ENCODE data around the gene FEZ2. TPM values are rescaled to one million over a fixed set of nuclear protein-coding genes. Genes with fewer than 3 reads are reported as not detected.

The FEZ2 gene
- total and polyA plus RNA-seq, 5 donors, result 50.2 to 65.6 (median 57.1) TPM

GRCh38 chr2:36544638-36545338 lies 53.2 kb downstream of the FEZ2 start:
- WGBS, result 88% methylated on average over 6 of the region's 6 CpGs
- no peaks in the 10 kb centered on the region for H3K27me3 ChIP-seq (ENCODE audit: control insufficient read depth, insufficient read depth)
- intact Hi-C loops (cut with DNase I), result no loop called here
- H3K27ac ChIP-seq (ENCODE audit: low read length), result no peak overlapping the region
- DNase-seq, result no peak
- no peak overlapping the region for H3K4me3 ChIP-seq (ENCODE audit: low read length)
- no peak for ATAC-seq
- H3K4me1 ChIP-seq (ENCODE audit: control insufficient read depth, insufficient read depth, low read length), result peaks cover 6% of the 10 kb centered on the region
- no peaks in the 10 kb centered on the region for H3K9me3 ChIP-seq (ENCODE audit: control insufficient read depth, low read length)

GRCh38 chr2:36541891-36542595 lies 55.9 kb downstream of the FEZ2 start:
- no peak overlapping the region for H3K4me3 ChIP-seq (ENCODE audit: low read length)
- peak; percentile 85 to 94 for ATAC-seq
- no peaks in the 10 kb centered on the region for H3K9me3 ChIP-seq (ENCODE audit: control insufficient read depth, low read length)
- no peak for DNase-seq
- intact Hi-C loops (cut with DNase I), result no loop called here
- peaks cover 6% of the 10 kb centered on the region for H3K4me1 ChIP-seq (ENCODE audit: control insufficient read depth, insufficient read depth, low read length)
- no peaks in the 10 kb centered on the region for H3K27me3 ChIP-seq (ENCODE audit: control insufficient read depth, insufficient read depth)
- 50% methylated on average over 4 of the region's 4 CpGs for WGBS
- peak overlapping the region; percentile 39 for H3K27ac ChIP-seq (ENCODE audit: low read length)

GRCh38 chr2:36540986-36541754 lies 56.8 kb downstream of the FEZ2 start:
- intact Hi-C loops (cut with DNase I), result no loop called here
- H3K4me1 ChIP-seq (ENCODE audit: control insufficient read depth, insufficient read depth, low read length), result peaks cover 6% of the 10 kb centered on the region
- H3K9me3 ChIP-seq (ENCODE audit: control insufficient read depth, low read length), result no peaks in the 10 kb centered on the region
- H3K27ac ChIP-seq (ENCODE audit: low read length), result no peak overlapping the region
- H3K4me3 ChIP-seq (ENCODE audit: low read length), result no peak overlapping the region
- WGBS, result 73% methylated on average over 11 of the region's 11 CpGs
- no peak for DNase-seq
- no peak for ATAC-seq
- no peaks in the 10 kb centered on the region for H3K27me3 ChIP-seq (ENCODE audit: control insufficient read depth, insufficient read depth)

GRCh38 chr2:36539631-36540030 lies 58.3 kb downstream of the FEZ2 start:
- H3K9me3 ChIP-seq (ENCODE audit: control insufficient read depth, low read length), result no peaks in the 10 kb centered on the region
- H3K4me1 ChIP-seq (ENCODE audit: control insufficient read depth, insufficient read depth, low read length), result peaks cover 6% of the 10 kb centered on the region
- intact Hi-C loops (cut with DNase I), result no loop called here
- no peak for ATAC-seq
- H3K27ac ChIP-seq (ENCODE audit: low read length), result no peak overlapping the region
- 95% methylated on average over 7 of the region's 7 CpGs for WGBS
- DNase-seq, result no peak
- no peak overlapping the region for H3K4me3 ChIP-seq (ENCODE audit: low read length)
- H3K27me3 ChIP-seq (ENCODE audit: control insufficient read depth, insufficient read depth), result no peaks in the 10 kb centered on the region

- no peak for ATAC-seq
- Histone ChIP-seq H3K27ac (ENCODE audit: low read length) (no peak overlapping the region), H3K4me1 (ENCODE audit: control insufficient read depth, insufficient read depth, low read length) (peaks cover 6% of the 10 kb centered on the region), H3K27me3 (ENCODE audit: control insufficient read depth, insufficient read depth) (no peaks in the 10 kb centered on the region), H3K9me3 (ENCODE audit: control insufficient read depth, low read length) (no peaks in the 10 kb centered on the region), H3K4me3 (ENCODE audit: low read length) (no peak overlapping the region)
- no peak for DNase-seq
- intact Hi-C loops (cut with DNase I), result no loop called here
- WGBS, result 63% methylated on average over 5 of the region's 5 CpGs
These were observed 59.6 kb downstream of the FEZ2 start for GRCh38 chr2:36538335-36538734.

- intact Hi-C loops (cut with DNase I), result no loop called here
- Histone ChIP-seq H3K4me3 (ENCODE audit: low read length) (no peak overlapping the region), H3K9me3 (ENCODE audit: control insufficient read depth, low read length) (no peaks in the 10 kb centered on the region), H3K27ac (ENCODE audit: low read length) (no peak overlapping the region), H3K4me1 (ENCODE audit: control insufficient read depth, insufficient read depth, low read length) (peaks cover 6% of the 10 kb centered on the region), H3K27me3 (ENCODE audit: control insufficient read depth, insufficient read depth) (no peaks in the 10 kb centered on the region)
- no peak for DNase-seq
- WGBS, result 66% methylated on average over 3 of the region's 3 CpGs
- no peak for ATAC-seq
These were observed 61.2 kb downstream of the FEZ2 start for GRCh38 chr2:36536776-36537175.

- no peak for DNase-seq
- Histone ChIP-seq H3K27me3 (ENCODE audit: control insufficient read depth, insufficient read depth) (no peaks in the 10 kb centered on the region), H3K27ac (ENCODE audit: low read length) (no peak overlapping the region), H3K9me3 (ENCODE audit: control insufficient read depth, low read length) (no peaks in the 10 kb centered on the region), H3K4me1 (ENCODE audit: control insufficient read depth, insufficient read depth, low read length) (peaks cover 4% of the 10 kb centered on the region), H3K4me3 (ENCODE audit: low read length) (no peak overlapping the region)
- intact Hi-C loops (cut with DNase I), result no loop called here
- ATAC-seq, result no peak
- WGBS, result 93% methylated on average over 2 of the region's 2 CpGs
These were observed 62.9 kb downstream of the FEZ2 start for GRCh38 chr2:36535099-36535498.

GRCh38 chr2:36534275-36534799 lies 63.6 kb downstream of the FEZ2 start:
- DNase-seq (no peak), ATAC-seq (no peak)
- intact Hi-C loops (cut with DNase I), result no loop called here
- Histone ChIP-seq H3K4me3 (ENCODE audit: low read length) (no peak overlapping the region), H3K9me3 (ENCODE audit: control insufficient read depth, low read length) (no peaks in the 10 kb centered on the region), H3K27me3 (ENCODE audit: control insufficient read depth, insufficient read depth) (no peaks in the 10 kb centered on the region), H3K4me1 (ENCODE audit: control insufficient read depth, insufficient read depth, low read length) (peaks cover 4% of the 10 kb centered on the region), H3K27ac (ENCODE audit: low read length) (no peak overlapping the region)

- peaks cover 4% of the 10 kb centered on the region for H3K4me1 ChIP-seq (ENCODE audit: control insufficient read depth, insufficient read depth, low read length)
- peak; percentile 80 to 89 for ATAC-seq
- H3K4me3 ChIP-seq (ENCODE audit: low read length), result no peak overlapping the region
- no peaks in the 10 kb centered on the region for H3K9me3 ChIP-seq (ENCODE audit: control insufficient read depth, low read length)
- WGBS, result 49% methylated on average over 3 of the region's 3 CpGs
- no peaks in the 10 kb centered on the region for H3K27me3 ChIP-seq (ENCODE audit: control insufficient read depth, insufficient read depth)
- peak in 1 of 3 donors; percentile 27 for DNase-seq
- H3K27ac ChIP-seq (ENCODE audit: low read length), result no peak overlapping the region
- intact Hi-C loops (cut with DNase I), result no loop called here
These were observed 67.0 kb downstream of the FEZ2 start for GRCh38 chr2:36530983-36531354.

GRCh38 chr2:36530178-36530982 lies 67.6 kb downstream of the FEZ2 start:
- intact Hi-C loops (cut with DNase I), result no loop called here
- Histone ChIP-seq H3K4me3 (ENCODE audit: low read length) (no peak overlapping the region), H3K27me3 (ENCODE audit: control insufficient read depth, insufficient read depth) (no peaks in the 10 kb centered on the region), H3K4me1 (ENCODE audit: control insufficient read depth, insufficient read depth, low read length) (peaks cover 4% of the 10 kb centered on the region), H3K9me3 (ENCODE audit: control insufficient read depth, low read length) (no peaks in the 10 kb centered on the region), H3K27ac (ENCODE audit: low read length) (no peak overlapping the region)
- ATAC-seq, result peak in 1 of 2 donors; percentile 7
- DNase-seq, result no peak
- 73% methylated on average over 9 of the region's 9 CpGs for WGBS
